ENCODE results near the gene FLRT1.

FLRT1 gene

DNA sequence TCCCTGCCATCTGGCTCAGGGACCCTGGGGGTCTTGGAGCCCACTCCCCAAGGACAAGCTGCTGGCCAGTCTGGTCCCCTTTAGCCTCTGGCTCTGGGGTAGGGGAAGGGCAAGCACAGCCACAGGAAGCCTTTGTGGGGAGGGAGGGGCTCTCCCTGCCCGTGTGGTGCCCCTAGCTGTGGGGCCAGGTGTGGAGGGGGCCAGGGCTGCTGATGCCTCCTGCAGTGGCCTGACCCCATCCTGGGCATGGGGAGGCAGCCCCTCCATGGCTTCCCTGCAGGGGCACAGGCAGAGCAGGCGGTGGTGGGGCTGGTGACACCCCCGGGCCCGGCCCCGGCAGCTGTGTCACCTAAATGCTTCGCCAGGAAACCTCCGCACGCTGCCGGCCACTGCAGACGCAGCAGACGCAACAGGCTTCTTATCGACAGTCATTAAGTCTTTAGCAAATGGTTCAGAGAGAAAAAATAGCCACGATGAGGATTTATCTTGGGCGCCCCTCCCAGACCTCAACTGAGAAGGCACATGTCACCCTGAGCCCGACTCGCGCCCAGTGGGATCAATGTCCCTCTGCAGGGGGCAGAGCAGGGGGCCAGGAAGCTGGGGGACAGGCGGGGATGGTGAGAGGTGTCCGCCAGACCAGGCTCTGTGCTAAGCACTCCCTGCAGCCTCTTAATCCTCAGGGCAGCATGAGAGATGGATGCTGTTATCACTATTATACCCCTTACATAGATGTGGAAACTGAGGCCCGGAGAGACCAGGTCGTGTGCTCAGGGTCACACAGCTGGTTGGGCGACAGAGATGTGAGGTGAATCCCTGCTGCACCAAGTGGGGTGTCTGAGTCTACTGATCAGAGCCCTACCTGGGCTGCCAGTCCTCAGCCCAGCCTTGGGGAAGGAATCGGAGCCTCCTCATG is 33.9 kb downstream of the FLRT1 start:
- no peak for DNase-seq

DNA sequence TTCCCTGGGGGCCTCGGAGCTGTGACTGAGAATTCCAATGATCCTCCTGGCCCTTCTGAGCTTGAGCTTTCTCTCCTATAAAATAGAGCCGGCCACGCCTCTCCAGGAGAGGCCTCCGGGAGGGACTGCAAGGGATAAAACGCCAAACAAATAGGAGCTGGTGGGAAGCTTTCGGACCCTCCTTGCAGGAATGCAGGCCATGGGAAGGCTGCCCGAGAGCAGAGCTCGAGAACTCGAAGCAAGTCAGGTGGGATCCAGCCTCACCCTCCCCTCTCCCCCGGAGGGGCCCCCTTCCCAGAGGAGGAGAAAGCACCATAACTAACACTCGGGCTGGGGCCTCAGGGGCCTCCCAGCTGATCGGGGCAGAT is 34.6 kb downstream of the FLRT1 start:
- DNase-seq, result no peak

DNA sequence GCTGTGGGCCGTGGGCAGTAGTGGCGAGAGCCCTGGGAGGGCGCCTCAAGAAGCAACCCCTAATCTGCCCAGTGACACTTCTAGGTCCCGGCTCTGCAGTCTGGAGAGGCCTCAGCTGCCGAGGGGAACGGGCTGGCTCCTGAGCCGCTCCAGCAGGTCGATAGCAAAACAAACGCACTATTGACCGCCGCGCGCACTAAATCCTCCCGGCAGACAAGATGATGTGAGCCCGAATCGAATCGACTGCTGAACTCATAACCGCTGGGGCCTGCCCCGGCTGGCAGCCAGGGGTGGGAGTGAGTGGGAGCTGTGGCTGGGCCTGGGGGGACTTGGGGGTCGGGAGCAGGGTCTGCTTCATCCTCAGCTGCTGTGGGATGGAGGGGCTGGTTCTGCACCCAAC is 36.1 kb downstream of the FLRT1 start:
- DNase-seq, result no peak

DNA sequence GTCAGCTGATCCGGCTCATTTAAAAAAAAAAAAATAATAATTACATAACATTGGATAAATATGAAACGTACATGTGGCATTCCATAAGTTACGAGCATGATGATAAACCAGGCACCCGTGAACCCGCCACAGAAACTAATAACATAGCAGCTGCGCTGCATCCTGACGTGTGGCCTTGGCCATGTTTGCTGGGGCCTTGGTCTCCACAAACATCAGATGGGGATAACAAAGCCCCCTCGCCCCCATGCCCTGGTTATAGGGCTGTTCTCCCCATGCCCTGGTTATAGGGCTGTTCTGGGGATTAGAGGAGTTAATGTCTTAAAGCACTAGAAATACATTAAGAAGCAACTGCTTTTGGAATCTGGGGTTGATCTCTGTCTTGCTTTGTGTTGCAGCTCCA is 36.7 kb downstream of the FLRT1 start:
- DNase-seq, result no peak

DNA sequence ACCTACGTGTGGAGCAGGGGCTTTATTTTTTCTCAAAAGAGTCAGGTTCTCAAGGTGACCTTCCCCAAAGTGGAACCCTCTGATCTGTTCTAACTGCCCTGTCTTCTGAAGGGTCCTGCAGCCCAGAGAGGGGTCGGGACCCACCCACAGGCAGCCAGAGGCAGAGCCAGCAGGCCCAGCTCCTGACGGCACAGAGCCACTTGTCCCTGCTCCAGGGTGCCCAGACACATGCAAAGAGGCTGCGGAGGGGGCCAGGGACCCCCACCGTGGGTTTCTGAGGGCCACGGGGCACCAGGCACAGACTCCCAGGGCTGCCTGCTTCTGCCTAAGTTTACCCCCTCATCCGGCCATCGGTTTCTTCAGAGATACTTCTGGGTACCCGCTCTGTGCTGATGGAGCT is 37.1 kb downstream of the FLRT1 start:
- no peak for DNase-seq

DNA sequence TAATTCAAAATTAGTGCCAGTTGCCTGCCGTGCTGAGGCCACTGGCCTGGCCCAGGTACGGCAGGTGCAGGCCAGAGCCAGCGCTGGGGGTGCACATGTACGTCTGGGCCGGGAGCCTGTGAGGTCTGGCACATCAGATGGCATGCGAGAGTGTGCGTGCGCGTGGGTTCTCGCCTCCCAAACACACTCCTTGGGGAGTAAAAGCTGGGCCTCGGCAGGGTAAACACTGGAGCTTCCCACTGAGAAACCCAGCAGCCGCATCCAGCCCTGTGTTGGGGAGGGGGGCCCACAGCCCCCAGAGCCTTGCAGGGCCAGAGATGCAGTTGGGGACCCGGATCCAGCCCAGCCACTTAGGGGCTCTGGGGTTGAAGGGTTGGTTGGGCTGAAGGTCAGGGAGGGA is 37.8 kb downstream of the FLRT1 start:
- DNase-seq, result no peak

DNA sequence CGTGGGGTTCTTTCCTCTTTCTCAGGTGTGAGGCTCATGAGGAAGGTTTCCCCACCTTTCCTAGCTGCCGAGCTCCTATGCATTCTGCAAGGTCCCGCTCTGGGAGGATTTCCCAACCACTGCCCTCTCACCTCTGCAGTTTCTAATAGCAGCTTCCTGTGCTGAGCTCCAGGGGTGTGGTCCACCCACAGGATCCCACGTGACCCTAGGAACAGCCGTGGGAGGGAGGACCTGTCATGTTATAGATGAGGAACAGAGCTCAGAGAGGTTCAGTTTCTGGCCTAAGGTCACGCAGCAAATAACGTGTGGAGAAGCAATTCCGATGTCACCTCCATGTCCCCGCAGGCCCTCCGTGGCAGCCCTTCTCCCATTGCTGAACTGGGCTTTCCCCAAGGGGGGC is 38.5 kb downstream of the FLRT1 start:
- no peak for DNase-seq

DNA sequence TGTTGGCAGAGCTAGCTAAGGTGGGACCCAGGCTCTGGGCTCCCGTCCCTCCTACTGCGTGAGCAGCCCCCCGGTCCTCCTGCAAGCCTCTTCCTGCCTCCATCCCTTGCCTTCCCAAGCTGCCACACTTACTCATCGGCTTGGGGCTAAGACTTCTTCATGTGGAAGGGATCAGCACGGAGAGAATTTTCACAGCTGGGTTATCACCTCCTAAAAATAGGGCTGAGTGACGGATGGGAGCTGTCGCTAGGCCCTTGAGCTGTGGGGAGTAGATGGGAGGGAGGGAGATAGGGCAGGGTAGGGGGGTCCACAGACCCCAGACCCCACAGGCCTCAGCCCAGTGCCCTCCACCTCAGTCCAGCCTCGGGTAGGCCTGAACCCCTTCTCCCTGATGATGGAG is 41.0 kb downstream of the FLRT1 start:
- no peak for DNase-seq

DNA sequence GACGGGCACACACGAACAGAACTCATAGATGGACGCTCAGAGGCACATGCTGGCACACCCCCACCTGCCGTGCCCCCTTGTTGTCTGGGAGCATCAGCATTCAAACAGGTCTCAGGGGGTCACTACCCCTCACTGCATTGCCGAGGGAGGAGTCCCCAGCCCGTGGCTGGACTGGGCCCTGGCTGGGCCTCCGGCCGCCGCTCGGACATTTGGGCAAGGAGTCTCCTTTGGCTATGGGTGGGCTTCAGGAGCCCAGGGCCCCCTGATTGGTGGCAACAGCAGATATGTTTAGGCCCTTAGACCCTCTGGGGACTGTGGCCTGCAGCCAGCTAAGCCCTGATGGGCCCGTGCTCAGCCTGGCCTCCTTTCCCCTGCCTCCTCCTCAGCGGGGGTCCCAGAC is 41.9 kb downstream of the FLRT1 start:
- DNase-seq, result no peak

DNA sequence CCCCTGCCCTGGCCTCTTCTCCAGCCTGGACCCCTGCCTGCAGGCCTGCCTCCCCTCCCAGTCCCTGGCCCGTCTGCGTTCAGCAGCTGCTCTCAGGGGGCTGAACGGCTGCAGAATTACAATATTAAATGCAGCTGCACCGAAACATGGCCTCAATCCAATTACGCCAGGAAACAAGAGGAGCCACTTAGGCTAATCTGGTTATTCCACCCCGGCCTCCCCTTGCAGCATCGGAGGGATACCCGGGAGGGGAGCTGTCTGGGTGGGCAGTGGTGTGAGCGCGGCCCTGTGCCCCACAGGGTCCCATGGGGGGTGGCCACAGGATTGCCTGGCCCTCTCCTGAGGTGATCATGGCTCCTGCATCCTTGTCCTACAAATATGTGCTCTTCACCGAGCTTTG is 42.6 kb downstream of the FLRT1 start:
- DNase-seq, result no peak

DNA sequence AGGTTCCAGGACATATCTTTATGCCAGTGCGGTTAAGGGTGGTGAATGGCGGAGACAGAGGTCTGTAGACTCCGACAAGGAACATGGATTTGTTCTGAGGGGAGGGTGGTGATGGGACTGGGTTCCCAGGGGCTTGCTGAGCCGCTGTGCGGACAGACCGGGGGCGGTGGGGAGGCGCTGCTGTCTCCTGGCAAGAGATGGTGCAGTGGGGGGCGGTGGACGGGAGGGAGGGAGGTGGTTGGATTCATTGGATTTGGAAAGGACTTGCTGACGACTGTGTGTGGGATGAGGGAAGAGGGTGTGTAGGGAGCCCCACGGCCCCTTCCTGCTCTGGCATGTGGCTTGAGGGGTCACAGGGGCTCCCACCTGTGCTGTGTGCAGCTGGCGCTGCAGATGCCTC is 43.2 kb downstream of the FLRT1 start:
- no peak for DNase-seq

DNA sequence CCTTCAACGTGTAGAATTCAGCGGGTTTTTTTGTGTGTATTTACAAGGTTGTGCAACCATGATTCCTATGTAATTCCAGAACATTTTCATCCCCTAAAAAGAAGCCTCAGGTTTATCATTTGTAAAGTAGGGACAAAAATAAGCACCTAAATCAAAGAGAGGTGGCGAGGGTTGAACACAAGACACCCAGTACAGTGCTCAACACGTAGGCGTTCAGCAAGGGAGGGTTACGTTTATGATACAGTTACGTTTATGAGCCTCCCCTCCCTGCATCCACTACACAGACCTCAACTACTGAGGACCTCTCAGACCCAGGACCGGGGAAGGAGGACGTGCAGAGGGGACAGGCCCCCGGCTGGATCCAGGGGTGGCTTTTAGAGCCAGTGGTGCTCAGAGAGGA is 44.7 kb downstream of the FLRT1 start:
- no peak for DNase-seq

DNA sequence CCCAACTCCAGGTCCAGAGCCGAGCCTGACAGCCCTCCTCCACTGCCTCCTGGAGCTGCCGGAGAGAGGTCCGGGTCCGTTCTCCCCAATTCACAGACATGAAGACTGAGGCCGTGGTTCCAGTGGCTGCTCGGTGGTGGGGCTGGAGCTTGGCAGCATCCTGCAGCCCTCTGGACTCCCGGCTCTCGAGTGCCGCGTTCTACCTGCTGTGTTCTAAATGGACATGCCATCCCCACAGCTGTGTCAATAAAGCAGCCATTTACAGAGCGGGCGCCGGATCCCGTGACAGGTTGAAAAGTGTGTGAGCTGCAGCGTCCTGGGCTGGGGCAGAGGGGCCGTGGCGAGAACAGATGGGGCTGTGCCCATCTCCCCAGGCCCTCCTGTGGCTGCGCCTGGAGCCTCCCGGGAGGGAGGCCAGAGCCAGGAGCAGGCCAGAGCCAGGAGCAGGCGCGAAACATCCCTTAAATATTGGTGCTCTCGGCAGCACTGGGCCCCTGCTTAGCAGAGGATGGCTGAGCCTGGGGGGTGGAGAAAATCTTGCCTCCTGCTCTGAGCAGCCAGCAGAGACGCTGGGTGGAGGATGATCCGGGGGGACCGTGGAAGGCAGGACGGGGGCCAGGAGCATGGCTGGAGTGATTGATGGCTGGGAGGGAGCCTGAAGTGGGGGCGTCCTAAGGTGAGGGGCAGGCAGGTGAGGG is 46.2 kb downstream of the FLRT1 start:
- no peak for DNase-seq

DNA sequence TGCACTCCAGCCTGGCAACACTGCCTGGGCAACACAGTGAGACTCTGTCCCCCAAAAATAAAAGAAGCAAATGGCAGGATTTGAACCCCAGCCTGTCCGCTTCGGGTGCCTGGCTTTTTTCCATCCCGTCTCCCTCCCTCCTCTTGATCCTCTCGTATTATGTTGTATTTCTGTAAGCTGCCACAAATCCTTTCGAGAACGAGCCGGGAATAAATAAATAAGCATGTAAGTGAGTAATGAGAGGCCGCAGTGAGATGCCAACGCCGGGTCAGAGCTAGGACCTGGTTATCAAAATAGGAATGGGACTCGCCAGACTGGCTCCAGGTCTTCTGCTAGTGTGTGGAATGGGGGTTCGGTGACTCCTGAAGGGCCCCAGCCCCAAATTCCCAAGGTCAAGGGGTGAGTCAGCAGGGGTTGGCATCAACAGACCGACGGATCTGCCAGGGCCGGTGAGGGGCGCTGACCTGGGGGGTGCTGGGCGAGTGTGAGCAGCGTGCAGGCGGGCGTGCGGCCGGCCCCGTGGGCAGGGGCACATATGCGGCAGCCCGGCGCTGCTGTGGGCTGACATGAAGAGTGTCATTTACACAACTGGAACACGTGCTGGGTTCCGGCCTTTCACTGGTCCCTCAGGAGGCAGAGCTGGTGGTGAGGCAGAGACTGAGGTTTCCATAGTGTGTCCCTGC is 47.8 kb downstream of the FLRT1 start:
- no peak for DNase-seq

DNA sequence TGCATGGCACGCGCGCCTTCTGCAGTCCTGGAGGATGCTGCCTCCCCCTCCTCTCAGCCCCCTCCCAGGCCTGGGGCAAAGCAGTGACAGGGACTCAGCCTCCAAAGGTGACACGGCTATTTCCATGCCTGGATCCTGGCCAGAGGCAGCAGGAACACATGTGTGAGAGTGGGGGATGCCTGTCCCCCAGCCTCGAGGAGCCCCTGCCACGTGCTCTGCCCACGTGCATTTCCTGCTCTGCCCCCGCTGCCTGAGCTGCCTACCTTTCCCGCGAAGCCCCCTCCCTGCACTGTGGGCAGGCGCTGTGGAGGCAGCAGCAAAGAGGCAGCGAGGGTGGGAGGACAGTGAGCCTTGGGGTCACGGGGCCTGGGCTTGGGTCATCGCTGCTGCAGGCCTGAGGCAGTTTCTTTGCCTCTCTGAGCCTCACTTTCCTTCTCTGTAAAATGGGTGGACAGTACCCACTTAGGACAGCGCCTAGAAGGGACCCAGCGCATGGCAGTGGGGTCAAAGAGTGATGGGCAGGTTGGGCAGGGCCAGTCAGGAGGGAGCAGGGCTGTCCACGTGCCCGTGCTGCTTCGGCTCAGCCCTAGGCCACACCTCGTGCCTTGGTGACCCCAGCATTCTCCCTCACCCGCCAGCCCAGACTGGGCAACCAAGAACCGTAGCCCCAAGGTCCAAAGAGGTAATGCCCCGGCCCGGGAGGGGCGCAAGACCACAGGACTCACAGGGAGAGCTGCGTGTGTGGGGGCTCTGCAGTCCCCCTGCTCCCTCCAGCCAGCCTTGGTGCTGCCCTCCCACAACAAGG is 48.6 kb downstream of the FLRT1 start:
- DNase-seq, result no peak

DNA sequence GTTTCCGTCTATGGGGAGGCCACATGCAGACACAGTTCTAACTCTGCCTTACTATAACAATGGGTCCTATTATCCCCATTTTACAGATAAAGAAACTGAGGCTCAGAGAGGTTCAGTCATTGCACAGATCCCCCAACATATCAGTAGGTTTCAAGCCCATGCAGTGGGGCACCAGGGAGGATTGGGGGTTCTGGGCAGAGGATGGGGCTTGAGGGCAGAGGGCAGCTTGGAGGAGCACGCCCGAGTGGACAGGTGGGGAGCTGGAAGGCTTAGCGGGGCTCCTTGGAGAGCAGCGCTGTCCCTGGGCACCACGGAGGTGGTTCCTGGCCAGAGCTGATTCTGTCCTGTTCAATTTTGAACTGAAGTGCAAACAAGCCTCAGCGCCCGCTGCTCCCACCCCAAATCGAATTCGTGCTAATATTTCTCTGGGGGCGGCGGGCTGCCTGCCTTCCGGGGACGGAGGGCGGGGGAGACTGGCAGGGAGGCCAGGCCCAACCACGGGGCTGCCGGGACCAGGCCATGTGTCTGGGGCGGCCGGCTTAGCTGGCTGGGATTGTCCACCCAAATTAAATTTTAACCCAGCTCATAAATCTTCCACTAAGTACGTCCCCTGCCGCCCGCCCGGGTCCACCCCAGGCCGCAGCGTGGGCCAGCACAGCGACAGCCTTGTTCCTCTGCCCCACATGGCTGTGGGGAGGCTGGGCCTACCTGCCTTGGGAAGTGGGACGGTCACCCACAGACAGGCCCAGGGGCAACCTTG is 49.4 kb downstream of the FLRT1 start:
- DNase-seq, result no peak
